Naive B cell (primary cell): ENCODE results near the gene PSD. TPM values are rescaled to one million over a fixed set of nuclear protein-coding genes. Genes with fewer than 3 reads are reported as not detected.
A peak's percentile ranks its signal among the peaks of the same experiment; 100 is the strongest.

ENCODE experiments used
- ATAC-seq, 2 donors: fragments of 150-1000 bp; cut with Tn5 transposase; 2 replicates each; pipeline ENCODE4 v1.10.0; 2021; ENCODE audit warnings: low read depth in 2 of 2, mild to moderate bottlenecking in 2 of 2, moderate library complexity in 2 of 2
- DNase-seq: peaks from one replicate; pipeline ENCODE4 v3.0.0; 2022
- H3K27ac Mint-ChIP-seq, 6 donors: one replicate each; pipeline ENCODE4 v1.8.0; 2020 to 2022; ENCODE audit warnings: mild to moderate bottlenecking in 6 of 6, mixed read lengths in 6 of 6, moderate library complexity in 5 of 6, inconsistent platforms in 2 of 6
- H3K27me3 Mint-ChIP-seq, 3 donors: one replicate each; pipeline ENCODE4 v1.8.0; 2021 to 2022; ENCODE audit warnings: mixed read lengths in 3 of 3, mild to moderate bottlenecking in 1 of 3
- H3K36me3 Mint-ChIP-seq, 2 donors: one replicate each; pipeline ENCODE4 v1.8.0; 2020 to 2022; ENCODE audit warnings: mixed read lengths in 2 of 2, inconsistent platforms in 1 of 2, mild to moderate bottlenecking in 1 of 2
- H3K4me1 Mint-ChIP-seq, 3 donors: one replicate each; pipeline ENCODE4 v1.8.0; 2020 to 2022; ENCODE audit warnings: mixed read lengths in 3 of 3, inconsistent platforms in 1 of 3, mild to moderate bottlenecking in 1 of 3, moderate library complexity in 1 of 3
- H3K4me3 Mint-ChIP-seq, 8 donors: one replicate each; pipeline ENCODE4 v1.8.0; 2020 to 2022; ENCODE audit warnings: mild to moderate bottlenecking in 8 of 8, mixed read lengths in 8 of 8, moderate library complexity in 8 of 8, inconsistent platforms in 2 of 8
- H3K9me3 Mint-ChIP-seq, 7 donors: one replicate each; pipeline ENCODE4 v1.8.0; 2020 to 2022; ENCODE audit warnings: mixed read lengths in 7 of 7, mild to moderate bottlenecking in 5 of 7, inconsistent platforms in 2 of 7, moderate library complexity in 1 of 7
- polyA plus RNA-seq, 6 donors: library from polyadenylated mRNA; unstranded; fragments of 300-500 nt; fragmentation: Illumina TruSeq; gene quantifications; one replicate each; pipeline ENCODE4 v1.2.3, GENCODE V29; 2021; ENCODE audit warnings: low read depth in 6 of 6

PSD gene
- polyA plus RNA-seq, 6 donors from 2014 or later, result 0.66 to 2.3 (median 1.5) TPM

GRCh38 chr10:102434394-102435132 is 16.0 kb upstream of the PSD start:
- DNase-seq (no peak), ATAC-seq (no peak)
- peak overlapping the region; percentile 12 to 99 (median 66) for H3K4me3 Mint-ChIP-seq
- no peaks in the 10 kb centered on the region for H3K36me3 Mint-ChIP-seq
- H3K4me1 Mint-ChIP-seq, result peaks cover 27 to 48% (median 45%) of the 10 kb centered on the region in 3 donors
- H3K27ac Mint-ChIP-seq, result peak overlapping the region in 2 of 6 donors; percentile 16 to 59
- peaks cover 0 to 1% (median 0%) of the 10 kb centered on the region in 7 donors for H3K9me3 Mint-ChIP-seq
- H3K27me3 Mint-ChIP-seq, result no peaks in the 10 kb centered on the region

GRCh38 chr10:102433619-102434046 is 15.0 kb upstream of the PSD start:
- Mint-ChIP-seq H3K27ac (peak overlapping the region in 4 of 6 donors; percentile 89 to 95 (median 92)), H3K27me3 (no peaks in the 10 kb centered on the region), H3K4me3 (peak overlapping the region; percentile 89 to 99 (median 96)), H3K36me3 (no peaks in the 10 kb centered on the region), H3K9me3 (peaks cover 0 to 1% (median 0%) of the 10 kb centered on the region in 7 donors), H3K4me1 (peaks cover 27 to 48% (median 45%) of the 10 kb centered on the region in 3 donors)
- ATAC-seq (no peak), DNase-seq (no peak)

GRCh38 chr10:102432162-102432950 is 13.8 kb upstream of the PSD start, which contains the start of gene CUEDC2:
CUEDC2 (minus strand) TSS chr10:102432574; CDS start chr10:102425188, 7,386 bp downstream.
- peaks cover 0 to 1% (median 0%) of the 10 kb centered on the region in 7 donors for H3K9me3 Mint-ChIP-seq
- DNase-seq (peak; percentile 89), ATAC-seq (peak; percentile 95 to 96)
- H3K27ac Mint-ChIP-seq, result peak within 1 kb of the TSS; percentile 89 to 96 (median 92)
- H3K4me3 Mint-ChIP-seq, result peak within 1 kb of the TSS; percentile 89 to 99 (median 96)
- H3K4me1 Mint-ChIP-seq, result peaks cover 31 to 48% (median 48%) of the 10 kb centered on the region in 3 donors
- H3K36me3 Mint-ChIP-seq, result no peaks in the 10 kb centered on the region
- H3K27me3 Mint-ChIP-seq, result no peaks in the 10 kb centered on the region

DNA sequence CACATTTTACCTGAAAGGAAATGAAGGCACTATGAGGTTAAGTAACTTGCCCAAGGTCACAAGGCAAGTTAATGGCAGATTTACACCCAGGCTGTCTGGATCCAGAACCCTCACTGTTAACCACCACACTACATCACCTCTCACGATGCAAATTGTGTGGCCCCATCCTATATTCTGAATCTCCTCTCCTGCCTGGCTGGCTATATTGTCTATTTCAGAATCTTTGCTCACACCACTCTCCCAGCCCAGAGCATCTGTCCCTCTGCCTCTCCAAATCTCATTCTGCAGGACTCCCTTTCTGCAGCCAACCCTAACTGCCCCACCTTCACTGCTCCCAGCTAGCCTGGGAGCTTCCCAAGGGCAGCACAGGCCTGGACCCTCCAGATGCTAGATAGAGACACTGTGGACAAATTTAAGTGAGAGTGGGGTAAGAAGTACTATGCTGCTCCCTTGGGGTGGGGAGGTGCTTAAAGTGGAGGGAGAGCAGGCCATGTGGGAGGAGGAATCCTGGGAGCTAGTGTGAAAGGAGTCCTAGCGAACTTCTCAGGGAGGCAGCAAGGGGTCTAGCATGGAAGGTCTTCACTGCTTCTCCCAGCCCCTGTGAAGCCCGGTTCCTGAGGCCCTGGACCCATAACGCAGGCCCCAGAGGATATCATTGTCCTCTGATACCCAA is 13.0 kb upstream of the PSD start:
- Mint-ChIP-seq H3K4me1 (peaks cover 33 to 52% (median 47%) of the 10 kb centered on the region in 3 donors), H3K9me3 (peaks cover 0 to 1% (median 0%) of the 10 kb centered on the region in 7 donors)

GRCh38 chr10:102429468-102429867 is 10.9 kb upstream of the PSD start:
- Mint-ChIP-seq H3K9me3 (peaks cover 0 to 1% (median 0%) of the 10 kb centered on the region in 7 donors), H3K36me3 (no peaks in the 10 kb centered on the region), H3K27me3 (no peaks in the 10 kb centered on the region), H3K4me1 (peaks cover 30 to 46% (median 37%) of the 10 kb centered on the region in 3 donors), H3K4me3 (peak overlapping the region in 2 of 8 donors; percentile 19 to 64), H3K27ac (no peak overlapping the region)
- ATAC-seq (no peak), DNase-seq (no peak)

More for the DNA sequence above, 13.0 kb upstream of the PSD start:
- DNase-seq (no peak), ATAC-seq (no peak)
- Mint-ChIP-seq H3K27ac (peak overlapping the region; percentile 58 to 96 (median 74)), H3K27me3 (no peaks in the 10 kb centered on the region), H3K4me3 (peak overlapping the region; percentile 89 to 99 (median 96)), H3K36me3 (no peaks in the 10 kb centered on the region)

- Mint-ChIP-seq H3K4me1 (peaks cover 28 to 37% (median 30%) of the 10 kb centered on the region in 3 donors), H3K4me3 (peak overlapping the region in 1 of 8 donors; percentile 68), H3K9me3 (no peaks in the 10 kb centered on the region), H3K27me3 (no peaks in the 10 kb centered on the region), H3K27ac (no peak overlapping the region), H3K36me3 (no peaks in the 10 kb centered on the region)
- ATAC-seq (no peak), DNase-seq (no peak)
These were observed 8.3 kb upstream of the PSD start for GRCh38 chr10:102426803-102427287.

DNA sequence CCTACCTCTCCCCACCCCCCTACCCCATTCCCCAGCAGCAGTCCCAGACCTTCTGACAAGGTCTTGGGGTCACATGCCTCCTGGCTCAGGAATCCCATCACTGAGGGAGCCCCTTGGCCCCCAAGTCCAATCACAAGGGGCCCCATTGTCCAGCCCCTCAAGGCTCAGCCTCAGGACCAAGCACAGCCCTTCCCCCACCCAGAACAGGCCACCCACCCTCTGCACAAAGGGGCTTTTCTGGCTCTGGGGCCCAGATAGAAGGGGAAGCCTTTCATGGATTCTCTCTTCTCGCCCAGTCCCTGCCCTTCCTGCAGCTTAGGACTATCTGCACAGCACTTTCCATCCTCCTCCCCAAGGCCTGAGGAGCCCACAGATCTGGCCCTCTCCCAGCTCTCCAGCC is 6.9 kb upstream of the PSD start:
- no peaks in the 10 kb centered on the region for H3K27me3 Mint-ChIP-seq
- ATAC-seq, result no peak
- H3K27ac Mint-ChIP-seq, result no peak overlapping the region
- no peaks in the 10 kb centered on the region for H3K36me3 Mint-ChIP-seq
- H3K9me3 Mint-ChIP-seq, result no peaks in the 10 kb centered on the region
- DNase-seq, result no peak
- peak overlapping the region in 1 of 8 donors; percentile 12 for H3K4me3 Mint-ChIP-seq
- H3K4me1 Mint-ChIP-seq, result peaks cover 25 to 37% (median 32%) of the 10 kb centered on the region in 3 donors

DNA sequence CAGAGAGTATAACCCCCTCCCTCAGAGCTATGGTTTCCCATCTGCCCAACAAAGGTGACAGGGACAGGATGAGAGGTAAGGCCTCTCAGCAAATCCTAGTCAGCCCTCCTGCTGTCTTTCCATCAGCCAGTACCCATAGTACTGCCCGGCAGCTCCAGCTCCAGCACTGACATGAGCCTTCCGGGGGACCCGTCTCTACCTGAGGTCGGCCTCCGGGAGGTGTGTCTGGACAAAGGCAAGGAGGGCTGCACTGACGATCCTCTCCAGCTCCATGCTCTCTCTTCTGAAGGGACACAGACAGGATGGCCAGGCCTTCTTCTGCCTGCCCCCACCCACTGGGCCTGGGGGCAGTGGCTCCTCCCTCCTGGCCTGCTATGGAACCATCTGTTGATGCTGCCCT is 6.3 kb upstream of the PSD start:
- Mint-ChIP-seq H3K36me3 (no peaks in the 10 kb centered on the region), H3K4me3 (peak overlapping the region in 1 of 8 donors; percentile 29), H3K27ac (no peak overlapping the region)

DNA sequence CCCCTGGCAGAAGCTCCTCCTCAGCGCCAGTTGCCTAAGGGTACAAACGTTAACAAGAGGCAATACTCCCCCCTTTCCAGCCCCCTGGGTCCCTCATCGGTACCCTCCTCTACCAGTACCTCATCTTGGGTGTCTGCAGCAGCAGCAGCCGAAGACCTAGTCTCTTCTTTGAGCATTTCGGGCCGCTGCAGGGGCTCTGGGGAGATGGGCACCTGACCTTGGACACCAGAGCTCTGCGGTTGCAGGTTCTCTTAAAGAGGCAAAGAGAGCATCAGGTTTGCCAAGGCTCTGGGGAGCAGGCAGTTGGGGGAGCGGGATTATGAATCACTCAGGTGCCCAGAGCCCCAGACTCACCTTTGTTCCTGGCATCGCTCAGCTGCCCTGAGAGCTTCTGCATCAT is 5.6 kb upstream of the PSD start:
- H3K27ac Mint-ChIP-seq, result no peak overlapping the region
- H3K27me3 Mint-ChIP-seq, result peaks cover 0 to under 1% (median 0%) of the 10 kb centered on the region in 3 donors
- H3K4me1 Mint-ChIP-seq, result peaks cover 33 to 48% (median 45%) of the 10 kb centered on the region in 3 donors
- peak overlapping the region in 4 of 8 donors; percentile 15 to 29 (median 22) for H3K4me3 Mint-ChIP-seq
- ATAC-seq (no peak), DNase-seq (no peak)
- H3K9me3 Mint-ChIP-seq, result no peaks in the 10 kb centered on the region
- H3K36me3 Mint-ChIP-seq, result no peaks in the 10 kb centered on the region

More for the DNA sequence above, 6.3 kb upstream of the PSD start:
- no peak for DNase-seq
- ATAC-seq, result no peak
- H3K9me3 Mint-ChIP-seq, result no peaks in the 10 kb centered on the region
- H3K27me3 Mint-ChIP-seq, result no peaks in the 10 kb centered on the region
- H3K4me1 Mint-ChIP-seq, result peaks cover 25 to 42% (median 37%) of the 10 kb centered on the region in 3 donors

DNA sequence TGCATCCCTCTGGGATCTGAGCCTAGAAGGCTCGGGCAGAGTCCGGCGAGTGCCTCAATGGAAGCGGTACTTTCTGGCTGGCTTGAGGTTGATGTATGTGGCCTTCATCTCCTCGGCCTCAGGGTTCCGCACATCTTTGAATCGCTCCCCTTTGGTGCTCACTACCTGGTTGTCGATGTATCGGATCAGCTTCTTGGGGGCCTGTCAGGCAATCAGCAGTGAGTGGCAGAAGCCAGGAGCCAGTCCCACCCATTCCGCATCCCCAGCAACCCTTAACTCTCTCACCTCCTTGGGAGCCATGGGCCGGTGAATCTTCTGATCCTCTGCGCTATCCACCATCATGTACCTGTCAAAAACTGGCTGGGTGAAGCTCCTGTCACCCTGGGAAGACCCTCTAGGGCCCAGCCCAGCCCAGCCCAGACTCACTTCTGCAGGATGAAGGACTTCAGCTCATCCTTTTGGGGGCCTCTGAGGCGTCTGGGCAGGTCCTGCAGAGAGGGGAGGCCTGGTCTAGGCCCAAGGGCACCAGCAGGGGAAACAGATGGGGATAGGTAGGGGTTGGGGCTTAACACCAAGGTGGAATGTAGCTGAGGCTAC is 4.9 kb upstream of the PSD start:
- Mint-ChIP-seq H3K9me3 (no peaks in the 10 kb centered on the region), H3K4me1 (peaks cover 36 to 51% (median 49%) of the 10 kb centered on the region in 3 donors), H3K4me3 (peak overlapping the region in 5 of 8 donors; percentile 47 to 99 (median 94))

DNA sequence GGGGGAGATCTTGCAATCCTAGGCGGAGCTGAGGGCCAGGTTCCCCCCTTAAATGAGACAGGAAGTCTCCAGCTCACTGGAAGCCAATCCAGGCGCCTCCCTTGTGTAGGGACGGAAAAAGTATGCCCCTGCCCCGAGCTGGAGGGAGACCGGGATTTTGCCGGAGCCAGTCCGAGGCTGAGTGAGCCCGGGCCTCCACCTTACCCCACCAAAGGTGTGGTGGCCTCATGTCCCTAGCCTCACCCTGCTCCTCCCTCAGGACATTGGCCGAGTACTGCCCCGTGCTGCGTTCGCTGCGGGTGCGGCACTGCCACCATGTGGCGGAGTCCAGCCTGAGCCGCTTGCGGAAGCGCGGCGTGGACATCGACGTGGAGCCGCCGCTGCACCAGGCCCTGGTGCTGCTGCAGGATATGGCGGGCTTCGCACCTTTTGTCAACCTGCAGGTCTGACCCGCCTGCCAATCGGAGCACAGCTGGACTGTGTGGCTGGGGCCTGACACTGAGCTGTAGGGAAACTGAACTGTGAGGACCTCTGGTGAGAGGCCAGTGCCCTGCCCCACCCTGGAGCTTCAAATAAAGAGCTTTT is 4.1 kb upstream of the PSD start:
- peak; percentile 52 for DNase-seq
- Mint-ChIP-seq H3K4me1 (peaks cover 34 to 55% (median 55%) of the 10 kb centered on the region in 3 donors), H3K4me3 (peak overlapping the region; percentile 88 to 100 (median 99)), H3K27me3 (peaks cover 7 to 14% (median 8%) of the 10 kb centered on the region in 3 donors), H3K27ac (peak overlapping the region in 3 of 6 donors; percentile 20 to 73 (median 69)), H3K36me3 (no peaks in the 10 kb centered on the region), H3K9me3 (no peaks in the 10 kb centered on the region)
- ATAC-seq, result peak; percentile 15 to 17

More for the DNA sequence above, 4.9 kb upstream of the PSD start:
- peak overlapping the region in 3 of 6 donors; percentile 26 to 86 (median 34) for H3K27ac Mint-ChIP-seq
- DNase-seq, result no peak
- H3K36me3 Mint-ChIP-seq, result no peaks in the 10 kb centered on the region
- no peak for ATAC-seq
- H3K27me3 Mint-ChIP-seq, result peaks cover 0 to 6% (median under 1%) of the 10 kb centered on the region in 3 donors
